ENCODE data around the gene RNF180. TPM values are rescaled to one million over a fixed set of nuclear protein-coding genes. Genes with fewer than 3 reads are reported as not detected.

The RNF180 gene
- total RNA-seq: 10 to 100 TPM; 50.5 to 99.0 (median 63.1) TPM

- Histone ChIP-seq H3K36me3 (no peaks in the 10 kb centered on the region), H3K9me3 (no peaks in the 10 kb centered on the region), H3K4me1 (peaks cover 31 to 41% of the 10 kb centered on the region in 2 donors), H3K4me3 (replicated peaks in 1 of 3) (peak within 1 kb of the TSS; percentile 72 to 91 (median 75)), H3K27me3 (no peaks in the 10 kb centered on the region), H3K27ac (peak within 1 kb of the TSS; percentile 89 to 96 (median 95))
- 0 to 1% methylated on average over 7 to 15 of the region's 88 CpGs for WGBS, 2 donors
- TF ChIP-seq CTCF (IDR thresholded peaks at IDR 0.05) (no peak), POLR2A (IDR thresholded peaks at IDR 0.05) (peak in 1 of 2 donors; percentile 32)
- DNase-seq: peak; percentile 59 to 60
- intact Hi-C loops (cut with DNase I): no loop called here
Measured at GRCh38 chr5:64165500-64166200, at the start of gene RNF180. TSS of gene RNF180 (plus strand) at chr5:64165843. CDS start at chr5:64200808, 34,965 bp downstream.

GRCh38 chr5:64125521-64125920 lies 40.1 kb upstream of the RNF180 start:
- Histone ChIP-seq H3K4me3 (replicated peaks in 1 of 3) (no peak overlapping the region), H3K27ac (no peak overlapping the region), H3K27me3 (no peaks in the 10 kb centered on the region), H3K9me3 (no peaks in the 10 kb centered on the region), H3K4me1 (no peaks in the 10 kb centered on the region), H3K36me3 (no peaks in the 10 kb centered on the region)
- 49 to 65% methylated on average over 1 of the region's 1 CpG for WGBS, 2 donors
- TF ChIP-seq CTCF (IDR thresholded peaks at IDR 0.05): no peak
- no peak for TF ChIP-seq POLR2A (IDR thresholded peaks at IDR 0.05)
- intact Hi-C loops (cut with DNase I): no loop called here
- no peak for DNase-seq

GRCh38 chr5:64126202-64126741 lies 39.4 kb upstream of the RNF180 start:
- Histone ChIP-seq H3K36me3 (no peaks in the 10 kb centered on the region), H3K27ac (no peak overlapping the region), H3K4me3 (replicated peaks in 1 of 3) (no peak overlapping the region), H3K9me3 (no peaks in the 10 kb centered on the region), H3K4me1 (no peaks in the 10 kb centered on the region), H3K27me3 (no peaks in the 10 kb centered on the region)
- DNase-seq: no peak
- intact Hi-C loops (cut with DNase I): no loop called here
- TF ChIP-seq CTCF (IDR thresholded peaks at IDR 0.05): no peak
- TF ChIP-seq POLR2A (IDR thresholded peaks at IDR 0.05): no peak

GRCh38 chr5:64140018-64140417 lies 25.6 kb upstream of the RNF180 start:
- intact Hi-C loops (cut with DNase I): no loop called here
- no peak overlapping the region for H3K27ac ChIP-seq
- H3K9me3 ChIP-seq: no peaks in the 10 kb centered on the region
- H3K4me3 ChIP-seq (replicated peaks in 1 of 3): no peak overlapping the region
- H3K36me3 ChIP-seq: no peaks in the 10 kb centered on the region
- no peak for TF ChIP-seq CTCF (IDR thresholded peaks at IDR 0.05)
- TF ChIP-seq POLR2A (IDR thresholded peaks at IDR 0.05): no peak
- DNase-seq: no peak
- WGBS, 2 donors: 87 to 91% methylated on average over 3 of the region's 3 CpGs
- H3K4me1 ChIP-seq: no peaks in the 10 kb centered on the region
- no peaks in the 10 kb centered on the region for H3K27me3 ChIP-seq

All from thyroid gland (tissue), 4 donors.